ENCODE data around the gene TPRKB. TPM values are rescaled to one million over a fixed set of nuclear protein-coding genes. Genes with fewer than 3 reads are reported as not detected.

Gene TPRKB
- total and polyA plus RNA-seq, 9 of the 15 experiments (the other 6 are each of a cell fraction or from before 2014, with no cell fraction given), result 55.6 to 250 (median 112) TPM

GRCh38 chr2:73736855-73737779 is at the start of gene TPRKB (continued):
- TF ChIP-seq CUX1 (CRISPR knock-in tag; IDR thresholded peaks at IDR 0.05) (peak; percentile 74; the same call in 1 of the 2 replicates), ZNF24 (IDR thresholded peaks at IDR 0.05) (no peak), MYC (IDR thresholded peaks at IDR 0.05; ENCODE audit: low read depth, low read length) (peak; percentile 63), MYC (CRISPR knock-in tag; IDR thresholded peaks at IDR 0.05; ENCODE audit: borderline replicate concordance, low read depth) (peak; percentile 22; the same call in 1 of the 2 replicates), RERE (CRISPR knock-in tag; IDR thresholded peaks at IDR 0.05; ENCODE audit: borderline replicate concordance) (no peak), BRCA1 (IDR thresholded peaks at IDR 0.05) (no peak), BRCA1 (CRISPR knock-in tag; IDR thresholded peaks at IDR 0.05) (no peak), CBFA2T3 (IDR thresholded peaks at IDR 0.05) (no peak)
- TF ChIP-seq, protein P1, sequence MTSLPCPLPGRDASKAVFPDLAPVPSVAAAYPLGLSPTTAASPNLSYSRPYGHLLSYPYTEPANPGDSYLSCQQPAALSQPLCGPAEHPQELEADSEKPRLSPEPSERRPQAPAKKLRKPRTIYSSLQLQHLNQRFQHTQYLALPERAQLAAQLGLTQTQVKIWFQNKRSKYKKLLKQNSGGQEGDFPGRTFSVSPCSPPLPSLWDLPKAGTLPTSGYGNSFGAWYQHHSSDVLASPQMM (CRISPR knock-in tag; IDR thresholded peaks at IDR 0.05), result no peak
- TF ChIP-seq, protein P2, sequence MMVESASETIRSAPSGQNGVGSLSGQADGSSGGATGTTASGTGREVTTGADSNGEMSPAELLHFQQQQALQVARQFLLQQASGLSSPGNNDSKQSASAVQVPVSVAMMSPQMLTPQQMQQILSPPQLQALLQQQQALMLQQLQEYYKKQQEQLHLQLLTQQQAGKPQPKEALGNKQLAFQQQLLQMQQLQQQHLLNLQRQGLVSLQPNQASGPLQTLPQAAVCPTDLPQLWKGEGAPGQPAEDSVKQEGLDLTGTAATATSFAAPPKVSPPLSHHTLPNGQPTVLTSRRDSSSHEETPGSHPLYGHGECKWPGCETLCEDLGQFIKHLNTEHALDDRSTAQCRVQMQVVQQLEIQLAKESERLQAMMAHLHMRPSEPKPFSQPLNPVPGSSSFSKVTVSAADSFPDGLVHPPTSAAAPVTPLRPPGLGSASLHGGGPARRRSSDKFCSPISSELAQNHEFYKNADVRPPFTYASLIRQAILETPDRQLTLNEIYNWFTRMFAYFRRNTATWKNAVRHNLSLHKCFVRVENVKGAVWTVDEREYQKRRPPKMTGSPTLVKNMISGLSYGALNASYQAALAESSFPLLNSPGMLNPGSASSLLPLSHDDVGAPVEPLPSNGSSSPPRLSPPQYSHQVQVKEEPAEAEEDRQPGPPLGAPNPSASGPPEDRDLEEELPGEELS (CRISPR knock-in tag; IDR thresholded peaks at IDR 0.05; ENCODE audit: borderline replicate concordance), result no peak

Measured in K562 (cell line).